Measurements from ENCODE around the gene DGKD. TPM values are rescaled to one million over a fixed set of nuclear protein-coding genes. Genes with fewer than 3 reads are reported as not detected.
A peak's percentile ranks its signal among the peaks of the same experiment; 100 is the strongest.
"Not testable (repeated sequence)": the region's sequence is repeated elsewhere in the genome, so short reads cannot be mapped to it uniquely, and the experiment has no call there.

DGKD gene
- total RNA-seq, 2 donors from 2014 or later, result 148 to 170 TPM

DNA sequence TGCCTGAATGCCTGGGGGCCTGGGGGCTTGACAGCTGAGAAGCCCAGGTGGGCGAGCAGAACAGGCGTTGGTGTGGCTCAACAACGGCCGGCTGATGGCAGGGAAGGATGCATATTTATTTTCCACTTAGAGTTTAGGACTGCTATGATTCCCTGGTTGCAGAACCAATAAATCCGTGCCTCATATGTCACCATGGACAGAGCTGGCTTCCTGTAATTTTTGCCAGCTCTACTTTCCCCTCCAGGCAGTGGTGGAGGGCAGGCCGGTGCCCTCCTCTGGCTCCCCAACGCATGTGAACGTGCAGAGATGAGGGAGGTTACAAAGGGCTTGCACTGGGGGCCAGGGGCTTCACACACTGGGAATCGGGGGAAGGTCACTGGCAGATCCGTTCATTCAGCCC lies 28.5 kb upstream of the DGKD start:
- Mint-ChIP-seq H3K27ac (no peak overlapping the region), H3K4me3 (no peak overlapping the region), H3K4me1 (peaks cover 22% of the 10 kb centered on the region), H3K36me3 (ENCODE audit: low read depth) (peaks cover 6% of the 10 kb centered on the region), H3K27me3 (peaks cover 6% of the 10 kb centered on the region)
- no peaks in the 10 kb centered on the region for H3K9me3 ChIP-seq (ENCODE audit: control insufficient read depth, low read length, poor library complexity, severe bottlenecking)
- DNase-seq (no peak), ATAC-seq (no peak)

- Mint-ChIP-seq H3K36me3 (ENCODE audit: low read depth) (peaks cover 6% of the 10 kb centered on the region), H3K27ac (no peak overlapping the region), H3K4me3 (no peak overlapping the region), H3K4me1 (peaks cover 26% of the 10 kb centered on the region), H3K27me3 (no peaks in the 10 kb centered on the region)
- ATAC-seq (no peak), DNase-seq (no peak)
- no peaks in the 10 kb centered on the region for H3K9me3 ChIP-seq (ENCODE audit: control insufficient read depth, low read length, poor library complexity, severe bottlenecking)
These were observed 27.8 kb upstream of the DGKD start for GRCh38 chr2:233326500-233326899.

GRCh38 chr2:233328922-233329321 lies 25.4 kb upstream of the DGKD start:
- no peaks in the 10 kb centered on the region for H3K27me3 Mint-ChIP-seq
- DNase-seq (no peak), ATAC-seq (no peak)
- H3K27ac Mint-ChIP-seq, result peak overlapping the region; percentile 45
- H3K4me1 Mint-ChIP-seq, result peaks cover 37% of the 10 kb centered on the region
- H3K9me3 ChIP-seq (ENCODE audit: control insufficient read depth, low read length, poor library complexity, severe bottlenecking), result no peaks in the 10 kb centered on the region
- no peak overlapping the region for H3K4me3 Mint-ChIP-seq
- H3K36me3 Mint-ChIP-seq (ENCODE audit: low read depth), result peaks cover 3% of the 10 kb centered on the region

DNA sequence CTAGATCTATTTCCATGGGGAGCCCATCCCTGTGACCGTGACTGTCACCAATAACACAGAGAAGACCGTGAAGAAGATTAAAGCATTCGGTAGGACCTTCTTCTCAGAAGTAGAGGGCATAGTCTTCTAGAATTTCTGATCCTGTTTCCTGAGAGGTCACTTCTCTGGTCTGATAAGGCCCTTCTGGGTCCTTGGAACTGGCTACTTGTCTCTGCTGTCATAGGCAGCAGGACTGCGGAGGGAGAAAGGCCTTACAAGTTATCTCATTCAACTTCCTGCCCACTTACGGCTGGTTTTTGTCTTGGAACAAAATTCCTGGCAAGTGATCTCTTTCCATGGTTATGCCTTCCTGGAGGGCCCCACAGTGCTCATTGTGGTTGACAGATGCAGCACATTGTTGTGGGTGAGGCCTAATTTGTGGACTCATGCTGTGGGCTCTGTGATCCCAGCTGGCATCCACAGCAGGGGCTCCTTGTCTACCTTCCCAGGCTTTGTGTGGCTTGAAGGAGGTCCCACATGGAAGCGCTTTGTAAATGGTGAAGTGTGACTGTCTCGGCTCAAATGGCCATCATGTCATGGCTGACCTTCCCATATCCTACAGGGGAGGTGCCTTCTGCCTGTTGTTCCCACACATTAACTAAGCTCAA lies 24.7 kb upstream of the DGKD start:
- peak overlapping the region; percentile 45 for H3K27ac Mint-ChIP-seq
- peaks cover 36% of the 10 kb centered on the region for H3K4me1 Mint-ChIP-seq

DNA sequence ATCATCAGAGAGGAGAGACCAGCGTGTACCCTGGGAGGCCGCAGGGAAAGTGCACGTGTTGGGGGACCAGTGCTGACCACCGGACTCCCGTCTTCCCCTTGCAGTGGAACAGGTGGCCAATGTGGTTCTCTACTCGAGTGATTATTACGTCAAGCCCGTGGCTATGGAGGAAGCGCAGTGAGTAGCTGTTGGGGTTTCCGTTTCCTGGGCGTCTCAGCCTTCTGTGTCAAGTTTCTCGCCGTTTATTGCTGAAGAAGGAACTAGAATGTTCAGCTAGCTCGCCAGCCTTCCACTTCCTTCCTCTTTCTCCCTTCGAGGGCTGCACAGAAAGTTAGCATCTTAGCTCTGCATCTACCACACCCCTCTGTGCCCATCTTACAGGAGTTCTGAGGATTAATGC lies 22.8 kb upstream of the DGKD start:
- peak overlapping the region; percentile 91 for H3K27ac Mint-ChIP-seq
- H3K36me3 Mint-ChIP-seq (ENCODE audit: low read depth), result no peaks in the 10 kb centered on the region
- peak; percentile 26 to 59 (median 55) for DNase-seq
- no peaks in the 10 kb centered on the region for H3K9me3 ChIP-seq (ENCODE audit: control insufficient read depth, low read length, poor library complexity, severe bottlenecking)
- peak; percentile 97 for ATAC-seq
- peaks cover 34% of the 10 kb centered on the region for H3K4me1 Mint-ChIP-seq
- no peaks in the 10 kb centered on the region for H3K27me3 Mint-ChIP-seq
- H3K4me3 Mint-ChIP-seq, result peak overlapping the region; percentile 67

More for the DNA sequence above, 24.7 kb upstream of the DGKD start:
- Mint-ChIP-seq H3K4me3 (no peak overlapping the region), H3K27me3 (no peaks in the 10 kb centered on the region), H3K36me3 (ENCODE audit: low read depth) (no peaks in the 10 kb centered on the region)
- DNase-seq, result no peak
- ATAC-seq, result no peak
- H3K9me3 ChIP-seq (ENCODE audit: control insufficient read depth, low read length, poor library complexity, severe bottlenecking), result no peaks in the 10 kb centered on the region

DNA sequence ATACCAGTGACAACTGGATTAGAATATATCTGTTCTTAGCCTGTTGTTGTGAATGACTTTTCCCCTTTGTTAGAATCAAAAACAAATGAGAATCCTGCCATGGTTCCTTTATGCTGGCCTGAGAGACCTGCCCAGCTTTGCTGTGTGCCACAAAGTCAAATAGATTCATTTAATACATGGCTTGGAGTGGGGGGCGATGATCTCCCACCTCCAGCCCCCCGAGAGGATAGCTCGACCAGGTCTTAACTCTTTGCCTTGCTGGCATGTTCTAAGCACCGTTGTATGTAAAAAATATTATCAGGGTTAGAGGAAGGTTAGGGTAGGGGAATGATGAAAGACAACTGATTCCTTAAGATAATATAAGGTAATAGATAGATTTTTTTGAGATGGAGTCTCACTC lies 22.2 kb upstream of the DGKD start:
- H3K27me3 Mint-ChIP-seq, result no peaks in the 10 kb centered on the region
- H3K36me3 Mint-ChIP-seq (ENCODE audit: low read depth), result no peaks in the 10 kb centered on the region
- ATAC-seq, result no peak
- DNase-seq, result no peak
- H3K27ac Mint-ChIP-seq, result peak overlapping the region; percentile 91
- peak overlapping the region; percentile 67 for H3K4me3 Mint-ChIP-seq
- H3K4me1 Mint-ChIP-seq, result peaks cover 33% of the 10 kb centered on the region
- no peaks in the 10 kb centered on the region for H3K9me3 ChIP-seq (ENCODE audit: control insufficient read depth, low read length, poor library complexity, severe bottlenecking)

DNA sequence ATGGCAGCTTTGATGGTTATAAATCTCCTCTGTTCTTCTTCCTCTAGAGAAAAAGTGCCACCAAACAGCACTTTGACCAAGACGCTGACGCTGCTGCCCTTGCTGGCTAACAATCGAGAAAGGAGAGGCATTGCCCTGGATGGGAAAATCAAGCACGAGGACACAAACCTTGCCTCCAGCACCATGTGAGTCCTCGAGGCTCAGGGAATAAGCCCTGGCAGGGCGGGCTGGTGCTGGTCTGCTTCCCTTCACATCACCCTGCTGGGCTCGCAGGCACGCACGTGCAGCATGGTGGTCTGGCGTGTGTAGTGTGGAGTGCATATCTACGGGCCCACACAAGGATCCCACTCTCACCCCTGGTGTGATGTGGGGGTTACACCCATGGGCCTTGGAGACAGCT lies 19.4 kb upstream of the DGKD start:
- Mint-ChIP-seq H3K4me1 (peaks cover 40% of the 10 kb centered on the region), H3K27ac (peak overlapping the region; percentile 91), H3K27me3 (no peaks in the 10 kb centered on the region), H3K36me3 (ENCODE audit: low read depth) (no peaks in the 10 kb centered on the region), H3K4me3 (no peak overlapping the region)
- H3K9me3 ChIP-seq (ENCODE audit: control insufficient read depth, low read length, poor library complexity, severe bottlenecking), result no peaks in the 10 kb centered on the region
- no peak for DNase-seq
- ATAC-seq, result no peak

DNA sequence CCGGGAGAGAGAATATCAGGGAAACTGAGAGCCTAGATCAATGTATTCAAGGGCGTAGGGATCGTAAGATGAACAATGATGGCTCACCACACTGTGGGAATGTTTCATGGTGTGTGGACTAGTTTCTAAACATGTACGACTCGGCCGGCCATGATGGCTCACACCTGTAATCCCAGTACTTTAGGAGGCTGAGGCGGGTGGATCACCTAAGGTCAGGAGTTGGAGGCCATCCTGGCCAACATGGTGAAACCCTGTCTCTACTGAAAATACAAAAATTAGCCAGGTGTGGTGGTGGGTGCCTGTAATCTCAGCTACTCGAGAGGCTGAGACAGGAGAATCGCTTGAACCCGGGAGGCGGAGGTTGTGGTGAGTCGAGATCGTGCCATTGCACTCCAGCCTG lies 18.2 kb upstream of the DGKD start:
- peak overlapping the region; percentile 91 for H3K27ac Mint-ChIP-seq
- not testable (repeated sequence) for H3K9me3 ChIP-seq (ENCODE audit: control insufficient read depth, low read length, poor library complexity, severe bottlenecking); DNase-seq; H3K36me3 Mint-ChIP-seq (ENCODE audit: low read depth); H3K27me3 Mint-ChIP-seq; H3K4me3 Mint-ChIP-seq; ATAC-seq
- peaks cover 33% of the 10 kb centered on the region for H3K4me1 Mint-ChIP-seq

DNA sequence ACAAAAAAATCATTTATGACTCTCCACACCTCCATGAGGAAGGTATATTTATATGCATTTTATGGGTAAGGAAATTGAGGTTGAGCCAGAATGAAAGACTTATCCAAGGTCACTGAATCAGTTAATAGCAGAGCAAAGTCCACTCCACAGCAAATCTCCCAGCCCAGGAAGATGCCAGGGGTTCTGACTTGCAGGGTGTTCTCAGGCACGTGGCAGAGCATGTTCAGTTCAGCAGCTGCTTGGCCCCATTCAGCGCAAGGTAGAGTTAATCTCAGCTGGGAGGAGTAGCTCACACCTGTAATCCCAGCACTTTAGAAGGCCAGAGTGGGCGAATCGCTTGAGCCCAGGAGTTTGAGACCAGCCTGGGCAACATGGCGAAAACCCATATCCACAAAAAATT lies 17.8 kb upstream of the DGKD start:
- H3K36me3 Mint-ChIP-seq (ENCODE audit: low read depth), result no peaks in the 10 kb centered on the region
- no peak overlapping the region for H3K4me3 Mint-ChIP-seq
- H3K4me1 Mint-ChIP-seq, result peaks cover 29% of the 10 kb centered on the region
- no peaks in the 10 kb centered on the region for H3K9me3 ChIP-seq (ENCODE audit: control insufficient read depth, low read length, poor library complexity, severe bottlenecking)
- H3K27ac Mint-ChIP-seq, result no peak overlapping the region
- DNase-seq (no peak), ATAC-seq (no peak)
- no peaks in the 10 kb centered on the region for H3K27me3 Mint-ChIP-seq

GRCh38 chr2:233338046-233338445 lies 16.2 kb upstream of the DGKD start:
- H3K9me3 ChIP-seq (ENCODE audit: control insufficient read depth, low read length, poor library complexity, severe bottlenecking), result no peaks in the 10 kb centered on the region
- Mint-ChIP-seq H3K27ac (no peak overlapping the region), H3K4me3 (no peak overlapping the region), H3K27me3 (no peaks in the 10 kb centered on the region), H3K4me1 (peaks cover 23% of the 10 kb centered on the region), H3K36me3 (ENCODE audit: low read depth) (no peaks in the 10 kb centered on the region)
- DNase-seq (no peak), ATAC-seq (no peak)

DNA sequence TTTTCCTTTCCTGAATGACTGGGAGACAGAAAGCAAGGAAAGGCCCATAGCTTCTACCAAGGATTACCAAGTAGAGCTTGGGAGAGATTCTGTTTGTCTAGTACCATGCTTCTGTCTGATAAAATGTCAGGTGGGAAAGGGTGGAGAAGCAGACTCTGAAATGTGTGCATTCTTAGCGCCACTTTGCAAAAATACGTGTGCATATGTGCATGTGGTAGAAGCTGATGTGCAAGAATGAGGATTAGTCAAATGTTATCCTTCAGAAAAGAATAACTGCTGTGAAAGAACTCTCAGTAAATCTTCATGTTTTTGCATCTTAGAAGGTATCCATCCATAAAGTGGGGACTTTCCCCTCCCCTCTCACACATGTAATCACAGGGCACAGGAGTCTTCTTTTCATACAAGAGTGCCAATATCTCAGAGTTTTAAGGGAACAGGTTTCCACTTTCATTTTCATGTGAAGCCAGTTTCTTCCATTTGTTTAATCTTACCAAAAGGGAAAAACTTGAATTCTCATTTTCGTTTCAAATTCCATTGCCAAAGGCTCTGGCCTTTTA lies 15.4 kb upstream of the DGKD start:
- Mint-ChIP-seq H3K27ac (no peak overlapping the region), H3K4me1 (peaks cover 16% of the 10 kb centered on the region), H3K27me3 (no peaks in the 10 kb centered on the region), H3K36me3 (ENCODE audit: low read depth) (no peaks in the 10 kb centered on the region), H3K4me3 (no peak overlapping the region)
- DNase-seq, result no peak
- no peaks in the 10 kb centered on the region for H3K9me3 ChIP-seq (ENCODE audit: control insufficient read depth, low read length, poor library complexity, severe bottlenecking)
- ATAC-seq, result no peak

DNA sequence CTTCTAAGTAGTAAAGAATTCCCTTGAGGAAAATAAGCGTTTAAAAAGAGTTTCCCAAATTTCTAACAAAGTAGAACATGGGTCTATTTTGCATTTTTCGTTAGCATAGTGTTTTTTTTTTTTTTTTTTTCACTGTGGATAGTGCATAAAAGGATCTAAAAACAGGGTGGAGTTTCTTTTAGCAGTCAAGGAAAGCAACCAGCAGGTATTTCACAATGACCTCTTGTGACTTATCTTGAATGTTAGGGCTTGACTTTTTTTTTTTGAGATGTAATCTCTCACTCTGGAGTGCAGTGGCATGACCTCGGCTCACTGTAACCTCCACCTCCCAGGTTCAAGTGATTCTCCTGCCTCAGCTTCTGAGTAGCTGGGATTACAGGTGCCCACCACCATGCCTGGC lies 14.9 kb upstream of the DGKD start:
- ATAC-seq (no peak), DNase-seq (no peak)
- H3K4me1 Mint-ChIP-seq, result peaks cover 13% of the 10 kb centered on the region
- no peaks in the 10 kb centered on the region for H3K36me3 Mint-ChIP-seq (ENCODE audit: low read depth)
- no peak overlapping the region for H3K4me3 Mint-ChIP-seq
- H3K27ac Mint-ChIP-seq, result no peak overlapping the region
- H3K27me3 Mint-ChIP-seq, result no peaks in the 10 kb centered on the region
- H3K9me3 ChIP-seq (ENCODE audit: control insufficient read depth, low read length, poor library complexity, severe bottlenecking), result no peaks in the 10 kb centered on the region

DNA sequence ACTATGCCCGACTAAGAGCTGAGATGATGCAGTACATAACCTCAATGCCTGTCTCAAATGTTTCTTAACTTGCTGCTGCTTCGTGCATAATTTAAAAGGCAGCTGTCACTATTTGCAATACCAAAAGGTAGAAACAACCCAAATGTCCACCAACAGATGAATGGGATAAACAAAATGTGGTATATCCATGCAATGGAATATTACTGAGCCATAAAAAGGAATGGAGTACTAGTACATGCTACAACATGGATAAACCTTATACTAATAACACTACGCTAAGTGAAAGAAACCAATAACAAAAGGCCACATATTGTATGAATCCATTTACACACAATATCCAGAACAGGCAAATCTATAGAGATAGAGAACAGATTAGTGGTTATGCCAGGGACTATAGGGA lies 13.0 kb upstream of the DGKD start:
- peaks cover 12% of the 10 kb centered on the region for H3K4me1 Mint-ChIP-seq
- no peak overlapping the region for H3K27ac Mint-ChIP-seq
- DNase-seq (no peak), ATAC-seq (no peak)
- no peak overlapping the region for H3K4me3 Mint-ChIP-seq
- H3K36me3 Mint-ChIP-seq (ENCODE audit: low read depth), result peaks cover under 1% of the 10 kb centered on the region
- peaks cover 5% of the 10 kb centered on the region for H3K27me3 Mint-ChIP-seq
- H3K9me3 ChIP-seq (ENCODE audit: control insufficient read depth, low read length, poor library complexity, severe bottlenecking), result no peaks in the 10 kb centered on the region

- H3K27me3 Mint-ChIP-seq, result peaks cover 10% of the 10 kb centered on the region
- H3K4me3 Mint-ChIP-seq, result no peak overlapping the region
- H3K4me1 Mint-ChIP-seq, result peaks cover 10% of the 10 kb centered on the region
- H3K9me3 ChIP-seq (ENCODE audit: control insufficient read depth, low read length, poor library complexity, severe bottlenecking), result no peaks in the 10 kb centered on the region
- DNase-seq, result no peak
- H3K36me3 Mint-ChIP-seq (ENCODE audit: low read depth), result peaks cover 2% of the 10 kb centered on the region
- no peak overlapping the region for H3K27ac Mint-ChIP-seq
- ATAC-seq, result no peak
These were observed 12.0 kb upstream of the DGKD start for GRCh38 chr2:233342301-233342700.

All from T-helper 17 cell (primary cell).